HCT116 (cell line): ENCODE data around the gene BCL11B. TPM values are rescaled to one million over a fixed set of nuclear protein-coding genes. Genes with fewer than 3 reads are reported as not detected.

Experiments
- ATAC-seq: fragments of 200-7000 bp; cut with Tn5 transposase; 2 replicates; pipeline ENCODE4 v1.9.1; 2020; ENCODE audit warnings: mild to moderate bottlenecking, moderate library complexity
- BruUV-seq: library from RNA; stranded (reverse); fragments of 400-500 nt; replicated peaks from 2 replicates; lab custom pipeline; 2021; lab: Mats Ljungman, UMichigan
- CTCF ChIA-PET: fragments of 300-600 bp; sonication (Branson Sonifier 250); formaldehyde crosslinking; loops from one replicate; lab custom pipeline; 2021; ENCODE audit warnings: antibody characterized with exemption; lab: Charles Lee
- POLR2A ChIA-PET: fragments of 300-600, 350-600 bp; sonication (Branson Sonifier 250); formaldehyde crosslinking; loops from one replicate; lab custom pipeline; 2021; ENCODE audit warnings: antibody characterized with exemption; lab: Charles Lee
- RAD21 ChIA-PET, 2 experiments: fragments of 300-600 bp; sonication (Branson Sonifier 250); formaldehyde crosslinking; loops; one replicate each; lab custom pipeline; 2023; ENCODE audit warnings: low total read pairs in 2 of 2; ENCODE audit not compliant: uncharacterized antibody in 2 of 2, unreplicated experiment in 2 of 2, low non-redundant PET in 1 of 2; lab: Charles Lee
- DNase-seq: peaks from one replicate; pipeline ENCODE4 v3.0.0-alpha.2; 2010; ENCODE audit warnings: low read depth, low spot score
- H2AFZ ChIP-seq: fragments of 200-600 bp; shearing (Covaris generic), sonication (generic); 2 replicates; pipeline ENCODE4 v1.6.1; 2017; ENCODE audit warnings: low read depth, mixed run types, mixed read lengths, antibody characterized with exemption, low read length; ENCODE audit not compliant: poor library complexity, severe bottlenecking
- H3K27ac ChIP-seq: 2 replicates; pipeline ENCODE4 v1.5.1; 2012; ENCODE audit warnings: low read depth, low read length
- H3K27me3 ChIP-seq: fragments of 200-600 bp; sonication (generic); 2 replicates; pipeline ENCODE4 v1.6.1; 2016; ENCODE audit warnings: mixed run types, low read length, mixed read lengths; ENCODE audit not compliant: insufficient read depth
- H3K36me3 ChIP-seq, 2 experiments: fragments of 200-500 bp in 1 of 2; fragments of 200-600 bp in 1 of 2; sonication (Bioruptor generic) in 1 of 2; sonication (generic) in 1 of 2; 2 replicates each; pipeline versions ENCODE4 v1.5.1 to v1.6.1; 2014 to 2016; ENCODE audit warnings: low read length in 2 of 2, inconsistent platforms in 1 of 2, mixed read lengths in 1 of 2, mixed run types in 1 of 2; ENCODE audit not compliant: insufficient read depth in 2 of 2, control insufficient read depth in 1 of 2
- H3K4me1 ChIP-seq, 2 experiments: fragments of 200-600 bp in 1 of 2; sonication (generic) in 1 of 2; 2 replicates each; pipeline versions ENCODE4 v1.5.1 to v1.6.1; 2012 to 2017; ENCODE audit warnings: low read length in 2 of 2, inconsistent platforms in 1 of 2, mild to moderate bottlenecking in 1 of 2, mixed read lengths in 1 of 2, mixed run types in 1 of 2, moderate library complexity in 1 of 2; ENCODE audit not compliant: insufficient read depth in 2 of 2, control insufficient read depth in 1 of 2
- H3K4me2 ChIP-seq: fragments of 200-600 bp; sonication (generic); 2 replicates; pipeline ENCODE4 v1.6.1; 2017; ENCODE audit warnings: mixed run types, low read length, mixed read lengths
- H3K4me3 ChIP-seq, 2 experiments: fragments of 200-600 bp in 1 of 2; sonication (generic) in 1 of 2; replicated peaks in 1 of 2; 2 replicates each; pipeline ENCODE4 v1.5.1; 2011 to 2016; ENCODE audit warnings: low read length in 2 of 2, control low read depth in 1 of 2, low read depth in 1 of 2, mild to moderate bottlenecking in 1 of 2, mixed read lengths in 1 of 2, mixed run types in 1 of 2
- H3K79me2 ChIP-seq: fragments of 200-600 bp; sonication (generic); 2 replicates; pipeline ENCODE4 v1.6.1; 2017; ENCODE audit warnings: mild to moderate bottlenecking, mixed run types, low read length, moderate library complexity, mixed read lengths; ENCODE audit not compliant: insufficient read depth
- H3K9ac ChIP-seq: fragments of 200-600 bp; sonication (generic); 2 replicates; pipeline ENCODE4 v1.6.1; 2016; ENCODE audit warnings: low read length, mixed read lengths
- H3K9me2 ChIP-seq: fragments of 200-600 bp; sonication (generic), shearing (Covaris generic); 2 replicates; pipeline ENCODE4 v1.6.1; 2017; ENCODE audit warnings: mixed run types, mild to moderate bottlenecking, moderate library complexity; ENCODE audit not compliant: insufficient read depth
- H3K9me3 ChIP-seq, 2 experiments: fragments of 200-500 bp in 1 of 2; fragments of 200-600 bp in 1 of 2; sonication (Bioruptor generic) in 1 of 2; sonication (generic) in 1 of 2; 2 replicates each; pipeline ENCODE4 v1.6.1; 2014 to 2017; ENCODE audit warnings: low read length in 2 of 2, mixed read lengths in 2 of 2, inconsistent platforms in 1 of 2, low read depth in 1 of 2, mild to moderate bottlenecking in 1 of 2, mixed run types in 1 of 2, moderate library complexity in 1 of 2; ENCODE audit not compliant: control insufficient read depth in 1 of 2, insufficient read depth in 1 of 2
- H4K20me1 ChIP-seq: fragments of 200-600 bp; sonication (generic), shearing (Covaris generic); 2 replicates; pipeline ENCODE4 v1.6.1; 2017; ENCODE audit warnings: mixed run types, mild to moderate bottlenecking, moderate library complexity; ENCODE audit not compliant: insufficient read depth
- POLR2AphosphoS5 ChIP-seq: IDR thresholded peaks from 2 replicates; pipeline ENCODE4 v1.6.1; 2011; ENCODE audit warnings: mild to moderate bottlenecking, low read depth, low read length, moderate library complexity
- TCF7L2 ChIP-seq: IDR thresholded peaks from 2 replicates; pipeline ENCODE4 v1.7.0; 2011; ENCODE audit warnings: borderline replicate concordance, inconsistent platforms; ENCODE audit not compliant: insufficient read depth, insufficient read length; ENCODE audit errors: extremely low read depth
- intact Hi-C: fragments of 100-400 bp; cut with micrococcal nuclease; formaldehyde crosslinking; loops from 2 replicates; pipeline ENCODE4 v1.10.0; 2022
- total RNA-seq: library from RNA; stranded (reverse); gene quantifications from one replicate; pipeline ENCODE4 v1.2.1, GENCODE V29; 2021; ENCODE audit not compliant: unreplicated experiment
- TF ChIP-seq, protein P1 (sequence below), 3 experiments: fragments of 200-600 bp in 1 of 3; sonication (generic) in 1 of 3; IDR thresholded peaks in 2 of 3; conservative IDR thresholded peaks in 1 of 3; 2 replicates each; pipeline ENCODE4 v1.5.1; 2012 to 2017; ENCODE audit warnings: low read depth in 2 of 3, low read length in 2 of 3, antibody characterized with exemption in 1 of 3, borderline replicate concordance in 1 of 3, control low read depth in 1 of 3, mild to moderate bottlenecking in 1 of 3, mixed read lengths in 1 of 3, mixed run types in 1 of 3, moderate library complexity in 1 of 3; ENCODE audit not compliant: insufficient read depth in 1 of 3
- TF ChIP-seq, protein P2 (sequence below): IDR thresholded peaks from 2 replicates; pipeline ENCODE4 v1.6.1; 2012; ENCODE audit warnings: low read depth

BCL11B gene
- total RNA-seq, 1 experiment from 2014 or later: 1.1 TPM

DNA sequence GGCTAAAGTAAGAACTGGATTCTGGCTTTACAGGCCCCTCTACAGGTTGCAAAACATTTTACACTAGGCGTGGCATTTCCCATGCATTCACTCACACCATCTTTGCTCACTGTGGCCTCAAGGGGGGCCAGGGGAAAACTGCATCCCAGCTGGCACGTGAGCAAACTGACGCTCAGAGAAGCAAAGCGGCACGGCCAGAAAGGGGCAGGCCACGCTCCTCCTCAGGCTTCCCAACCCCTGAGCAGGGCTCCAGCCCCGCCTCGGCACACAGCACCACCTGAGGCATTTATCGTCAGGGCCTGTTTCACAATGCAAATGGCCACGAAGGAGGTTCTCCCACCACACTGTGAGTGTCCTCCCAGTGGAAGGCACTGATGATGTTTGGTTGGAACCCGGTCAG is 90.8 kb downstream of the BCL11B start:
- Histone ChIP-seq H4K20me1 (no peaks in the 10 kb centered on the region), H2AFZ (no peak overlapping the region), H3K9ac (no peak overlapping the region), H3K27ac (no peak overlapping the region), H3K9me3 (no peaks in the 10 kb centered on the region), H3K9me2 (no peaks in the 10 kb centered on the region), H3K4me1 (no peaks in the 10 kb centered on the region), H3K27me3 (no peaks in the 10 kb centered on the region), H3K4me3 (no peak overlapping the region), H3K79me2 (no peaks in the 10 kb centered on the region), H3K4me2 (no peak overlapping the region), H3K36me3 (no peaks in the 10 kb centered on the region)
- CTCF ChIA-PET: no interaction called here
- ATAC-seq (no peak), DNase-seq (no peak)
- no TSS peak for BruUV-seq
- RAD21 ChIA-PET: no interaction called here
- no peak for TF ChIP-seq POLR2AphosphoS5
- POLR2A ChIA-PET: no interaction called here
- intact Hi-C loops: no loop called here

DNA sequence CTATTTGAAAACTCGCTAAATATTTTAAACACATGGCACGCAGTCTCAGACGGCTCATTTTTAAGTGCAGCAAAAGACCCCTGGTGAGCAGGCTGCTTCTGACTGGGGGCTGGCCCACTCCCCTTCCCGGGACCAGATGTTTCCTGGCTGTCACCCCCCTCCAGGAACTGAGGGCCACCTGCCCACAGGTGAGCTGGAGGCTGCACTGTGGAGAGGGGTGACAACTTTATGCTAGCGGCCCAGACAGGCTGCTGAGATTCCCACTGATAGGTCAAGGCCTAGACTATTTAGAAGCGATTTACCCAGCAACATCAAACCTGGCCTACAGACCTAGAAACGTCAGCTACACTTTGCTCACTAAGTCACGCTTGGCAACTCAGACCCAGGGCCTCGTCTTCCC is 92.1 kb downstream of the BCL11B start:
- Histone ChIP-seq H3K27me3 (no peaks in the 10 kb centered on the region), H2AFZ (no peak overlapping the region), H4K20me1 (no peaks in the 10 kb centered on the region), H3K9me2 (no peaks in the 10 kb centered on the region), H3K4me3 (no peak overlapping the region), H3K9ac (no peak overlapping the region), H3K36me3 (no peaks in the 10 kb centered on the region), H3K9me3 (no peaks in the 10 kb centered on the region), H3K4me1 (no peaks in the 10 kb centered on the region), H3K79me2 (no peaks in the 10 kb centered on the region), H3K27ac (no peak overlapping the region), H3K4me2 (no peak overlapping the region)
- TF ChIP-seq, protein P1, sequence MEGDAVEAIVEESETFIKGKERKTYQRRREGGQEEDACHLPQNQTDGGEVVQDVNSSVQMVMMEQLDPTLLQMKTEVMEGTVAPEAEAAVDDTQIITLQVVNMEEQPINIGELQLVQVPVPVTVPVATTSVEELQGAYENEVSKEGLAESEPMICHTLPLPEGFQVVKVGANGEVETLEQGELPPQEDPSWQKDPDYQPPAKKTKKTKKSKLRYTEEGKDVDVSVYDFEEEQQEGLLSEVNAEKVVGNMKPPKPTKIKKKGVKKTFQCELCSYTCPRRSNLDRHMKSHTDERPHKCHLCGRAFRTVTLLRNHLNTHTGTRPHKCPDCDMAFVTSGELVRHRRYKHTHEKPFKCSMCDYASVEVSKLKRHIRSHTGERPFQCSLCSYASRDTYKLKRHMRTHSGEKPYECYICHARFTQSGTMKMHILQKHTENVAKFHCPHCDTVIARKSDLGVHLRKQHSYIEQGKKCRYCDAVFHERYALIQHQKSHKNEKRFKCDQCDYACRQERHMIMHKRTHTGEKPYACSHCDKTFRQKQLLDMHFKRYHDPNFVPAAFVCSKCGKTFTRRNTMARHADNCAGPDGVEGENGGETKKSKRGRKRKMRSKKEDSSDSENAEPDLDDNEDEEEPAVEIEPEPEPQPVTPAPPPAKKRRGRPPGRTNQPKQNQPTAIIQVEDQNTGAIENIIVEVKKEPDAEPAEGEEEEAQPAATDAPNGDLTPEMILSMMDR (IDR thresholded peaks at IDR 0.05 in 2 of 3, conservative IDR thresholded peaks at IDR 0.05 in 1 of 3; ENCODE audit: borderline replicate concordance in 1 of 3, insufficient read depth in 1 of 3, low read depth in 2 of 3, low read length in 2 of 3): no peak
- TF ChIP-seq TCF7L2: no peak
- TF ChIP-seq, protein P2, sequence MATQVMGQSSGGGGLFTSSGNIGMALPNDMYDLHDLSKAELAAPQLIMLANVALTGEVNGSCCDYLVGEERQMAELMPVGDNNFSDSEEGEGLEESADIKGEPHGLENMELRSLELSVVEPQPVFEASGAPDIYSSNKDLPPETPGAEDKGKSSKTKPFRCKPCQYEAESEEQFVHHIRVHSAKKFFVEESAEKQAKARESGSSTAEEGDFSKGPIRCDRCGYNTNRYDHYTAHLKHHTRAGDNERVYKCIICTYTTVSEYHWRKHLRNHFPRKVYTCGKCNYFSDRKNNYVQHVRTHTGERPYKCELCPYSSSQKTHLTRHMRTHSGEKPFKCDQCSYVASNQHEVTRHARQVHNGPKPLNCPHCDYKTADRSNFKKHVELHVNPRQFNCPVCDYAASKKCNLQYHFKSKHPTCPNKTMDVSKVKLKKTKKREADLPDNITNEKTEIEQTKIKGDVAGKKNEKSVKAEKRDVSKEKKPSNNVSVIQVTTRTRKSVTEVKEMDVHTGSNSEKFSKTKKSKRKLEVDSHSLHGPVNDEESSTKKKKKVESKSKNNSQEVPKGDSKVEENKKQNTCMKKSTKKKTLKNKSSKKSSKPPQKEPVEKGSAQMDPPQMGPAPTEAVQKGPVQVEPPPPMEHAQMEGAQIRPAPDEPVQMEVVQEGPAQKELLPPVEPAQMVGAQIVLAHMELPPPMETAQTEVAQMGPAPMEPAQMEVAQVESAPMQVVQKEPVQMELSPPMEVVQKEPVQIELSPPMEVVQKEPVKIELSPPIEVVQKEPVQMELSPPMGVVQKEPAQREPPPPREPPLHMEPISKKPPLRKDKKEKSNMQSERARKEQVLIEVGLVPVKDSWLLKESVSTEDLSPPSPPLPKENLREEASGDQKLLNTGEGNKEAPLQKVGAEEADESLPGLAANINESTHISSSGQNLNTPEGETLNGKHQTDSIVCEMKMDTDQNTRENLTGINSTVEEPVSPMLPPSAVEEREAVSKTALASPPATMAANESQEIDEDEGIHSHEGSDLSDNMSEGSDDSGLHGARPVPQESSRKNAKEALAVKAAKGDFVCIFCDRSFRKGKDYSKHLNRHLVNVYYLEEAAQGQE: no peak
- intact Hi-C loops: no loop called here
- ChIA-PET CTCF (no interaction called here), RAD21 (no interaction called here), POLR2A (no interaction called here)
- ATAC-seq: no peak
- DNase-seq: no peak
- BruUV-seq: no TSS peak
